ENCODE measurements around the gene CRIP3.
"Not testable (repeated sequence)": the region's sequence is repeated elsewhere in the genome, so short reads cannot be mapped to it uniquely, and the experiment has no call there.

Gene CRIP3

GRCh38 chr6:43306086-43306485 lies 2.5 kb downstream of the CRIP3 start:
- no peak for DNase-seq (ENCODE audit: low spot score)

DNA sequence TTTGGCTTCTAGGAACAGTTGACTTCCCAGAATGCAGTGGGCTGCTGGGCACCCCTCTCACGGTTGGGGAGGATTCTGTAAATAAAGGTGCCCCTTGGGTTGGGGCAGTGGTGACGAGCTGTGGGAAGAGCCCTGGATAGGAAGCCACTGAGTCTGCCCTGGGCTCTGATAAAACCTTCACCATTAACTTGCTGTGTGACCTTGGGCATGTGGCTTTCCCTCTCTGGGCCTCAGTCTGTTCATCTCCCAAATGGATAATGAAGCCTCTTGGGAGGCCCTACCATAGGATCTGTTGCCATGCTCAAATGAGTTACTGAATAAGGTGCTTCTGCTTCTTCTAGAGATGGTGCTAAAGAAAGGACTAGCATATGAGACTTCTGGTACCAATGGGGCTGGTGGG lies 3.7 kb downstream of the CRIP3 start:
- no peak for DNase-seq (ENCODE audit: low spot score)

- no peak for DNase-seq (ENCODE audit: low spot score)
Measured at GRCh38 chr6:43304361-43304760, 4.3 kb downstream of the CRIP3 start.

GRCh38 chr6:43303751-43304331 lies 4.8 kb downstream of the CRIP3 start:
- DNase-seq (ENCODE audit: low spot score), result no peak

DNA sequence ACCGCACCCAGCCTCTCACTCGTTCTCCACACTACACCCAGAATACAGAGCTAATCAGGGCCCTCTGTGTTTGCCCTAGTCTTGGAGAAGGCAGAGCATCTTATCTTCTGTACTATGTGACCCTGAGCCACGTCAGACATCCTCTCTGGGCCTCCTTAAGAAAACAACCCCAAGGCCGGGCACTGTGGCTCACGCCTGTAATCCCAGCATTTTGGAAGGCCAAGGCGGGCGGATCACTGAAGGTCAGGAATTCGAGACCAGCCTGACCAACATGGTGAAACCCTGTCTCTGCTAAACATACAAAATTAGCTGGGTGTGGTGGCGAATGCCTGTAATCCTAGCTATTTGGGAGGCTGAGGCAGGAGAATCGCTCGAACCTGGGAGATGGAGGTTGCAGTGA lies 5.6 kb downstream of the CRIP3 start:
- DNase-seq (ENCODE audit: low spot score), result not testable (repeated sequence)

GRCh38 chr6:43302126-43302525 lies 6.5 kb downstream of the CRIP3 start:
- no peak for DNase-seq (ENCODE audit: low spot score)

GRCh38 chr6:43301081-43301870 lies 7.3 kb downstream of the CRIP3 start:
- no peak for DNase-seq (ENCODE audit: low spot score)

DNA sequence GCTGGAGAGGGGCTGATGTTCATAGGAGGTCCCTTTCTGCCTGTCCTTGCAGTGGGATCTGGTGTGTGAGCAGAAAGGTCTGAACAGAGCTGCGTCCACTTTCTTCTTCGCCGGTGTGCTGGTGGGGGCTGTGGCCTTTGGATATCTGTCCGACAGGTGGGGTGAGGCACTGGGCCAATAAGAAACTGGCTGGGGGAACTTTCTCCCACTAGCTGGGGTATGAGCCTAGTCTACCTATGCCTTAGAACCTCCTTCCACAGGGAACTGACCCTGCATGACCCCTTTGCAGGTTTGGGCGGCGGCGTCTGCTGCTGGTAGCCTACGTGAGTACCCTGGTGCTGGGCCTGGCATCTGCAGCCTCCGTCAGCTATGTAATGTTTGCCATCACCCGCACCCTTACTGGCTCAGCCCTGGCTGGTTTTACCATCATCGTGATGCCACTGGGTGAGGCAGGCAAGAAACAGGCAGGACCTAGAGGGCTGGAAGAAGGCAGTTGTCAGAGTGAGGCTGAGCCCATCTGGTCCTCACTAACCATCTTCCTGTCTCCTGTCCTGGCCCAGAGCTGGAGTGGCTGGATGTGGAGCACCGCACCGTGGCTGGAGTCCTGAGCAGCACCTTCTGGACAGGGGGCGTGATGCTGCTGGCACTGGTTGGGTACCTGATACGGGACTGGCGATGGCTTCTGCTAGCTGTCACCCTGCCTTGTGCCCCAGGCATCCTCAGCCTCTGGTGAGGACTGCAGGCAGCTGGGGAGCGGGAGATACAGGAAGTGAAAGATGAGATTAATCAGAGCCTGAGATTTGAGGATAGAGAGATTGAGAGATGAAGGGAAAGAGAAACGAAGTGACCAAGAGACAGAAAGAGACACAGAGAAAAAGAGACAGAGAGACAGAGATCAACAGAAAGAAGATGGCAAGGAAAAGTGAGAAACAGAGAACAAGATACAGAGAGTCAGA lies 9.0 kb downstream of the CRIP3 start:
- no peak for DNase-seq (ENCODE audit: low spot score)

DNA sequence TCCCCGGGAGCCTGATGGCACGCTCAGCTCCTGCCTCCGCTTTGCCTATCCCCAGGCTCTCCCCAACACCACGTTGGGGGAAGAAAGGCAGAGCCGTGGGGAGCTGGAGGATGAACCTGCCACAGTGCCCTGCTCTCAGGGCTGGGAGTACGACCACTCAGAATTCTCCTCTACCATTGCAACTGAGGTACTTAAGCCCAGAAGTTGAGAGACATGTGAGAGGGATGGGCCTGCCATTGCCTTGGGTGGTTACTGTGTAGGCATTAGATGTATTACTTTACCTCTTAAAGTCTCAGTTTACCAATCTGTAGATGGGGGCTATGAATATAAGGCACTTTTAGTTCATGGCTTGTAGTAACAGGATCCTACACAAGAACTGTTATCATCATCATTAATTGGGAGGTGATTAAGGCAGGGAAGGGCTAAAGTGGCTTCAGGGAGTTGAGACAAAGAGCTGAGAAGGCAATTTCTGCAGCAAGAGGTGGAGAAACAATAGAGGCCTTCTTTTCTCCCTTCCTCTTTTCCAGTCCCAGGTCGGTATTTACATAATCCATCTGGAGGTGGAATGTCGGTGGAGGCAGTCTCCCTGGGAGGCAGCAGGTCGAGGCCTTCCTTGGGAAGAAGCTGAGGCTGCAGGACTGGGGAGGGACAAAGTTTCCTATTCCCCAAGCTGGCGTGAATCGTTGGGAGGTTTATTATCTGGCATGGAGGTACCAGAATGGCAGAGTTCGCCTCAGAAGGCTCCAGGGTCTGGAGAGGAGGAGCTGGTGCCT lies 9.9 kb downstream of the CRIP3 start:
- no peak for DNase-seq (ENCODE audit: low spot score)

DNA sequence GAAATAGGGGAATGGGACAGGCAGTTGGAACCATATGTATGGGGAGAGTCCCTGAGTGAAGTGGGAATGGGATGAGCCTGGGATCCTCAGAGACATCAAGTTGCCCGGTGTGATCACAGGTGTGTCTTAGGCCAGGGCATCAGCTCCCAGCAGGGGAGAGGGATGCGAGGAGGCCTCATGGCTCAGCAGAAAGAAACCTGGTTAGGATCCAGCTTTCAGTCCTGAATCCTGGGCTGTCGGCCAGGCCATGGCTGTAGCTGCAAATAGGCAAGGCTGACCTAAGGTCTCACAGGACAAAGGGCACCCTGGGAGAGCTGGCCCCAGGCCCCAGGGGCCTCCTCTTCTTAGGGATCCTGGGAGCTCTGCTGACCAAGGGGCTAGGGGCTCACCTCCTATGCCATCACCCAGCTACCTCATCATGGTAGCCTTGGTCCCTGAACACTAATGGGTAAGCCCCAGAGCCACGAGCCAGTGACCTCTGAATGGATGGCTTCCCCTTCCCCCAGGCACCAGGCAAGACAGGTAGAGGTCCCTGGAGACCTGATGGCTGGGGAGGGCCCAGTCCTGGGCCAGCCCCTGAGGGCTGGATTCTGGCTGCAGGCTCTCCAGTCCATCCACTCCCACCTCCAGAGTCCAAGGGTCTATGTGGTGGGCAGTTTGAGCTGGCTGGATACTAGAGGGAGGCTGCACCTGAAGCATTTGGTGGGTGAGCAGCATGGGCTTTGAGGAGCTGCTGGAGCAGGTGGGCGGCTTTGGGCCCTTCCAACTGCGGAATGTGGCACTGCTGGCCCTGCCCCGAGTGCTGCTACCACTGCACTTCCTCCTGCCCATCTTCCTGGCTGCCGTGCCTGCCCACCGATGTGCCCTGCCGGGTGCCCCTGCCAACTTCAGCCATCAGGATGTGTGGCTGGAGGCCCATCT lies 10.7 kb downstream of the CRIP3 start, which contains the start of gene SLC22A7:
Gene SLC22A7, plus strand, starts transcription at position 617 of the 921 bp plus-strand sequence. Its CDS starts 99 bp downstream, at position 716.
- DNase-seq (ENCODE audit: low spot score), result no peak

GRCh38 chr6:43296780-43297497 lies 11.7 kb downstream of the CRIP3 start:
- DNase-seq (ENCODE audit: low spot score), result no peak

GRCh38 chr6:43295456-43295855 lies 13.2 kb downstream of the CRIP3 start:
- no peak for DNase-seq (ENCODE audit: low spot score)

GRCh38 chr6:43294536-43294935 lies 14.1 kb downstream of the CRIP3 start:
- DNase-seq (ENCODE audit: low spot score), result no peak

DNA sequence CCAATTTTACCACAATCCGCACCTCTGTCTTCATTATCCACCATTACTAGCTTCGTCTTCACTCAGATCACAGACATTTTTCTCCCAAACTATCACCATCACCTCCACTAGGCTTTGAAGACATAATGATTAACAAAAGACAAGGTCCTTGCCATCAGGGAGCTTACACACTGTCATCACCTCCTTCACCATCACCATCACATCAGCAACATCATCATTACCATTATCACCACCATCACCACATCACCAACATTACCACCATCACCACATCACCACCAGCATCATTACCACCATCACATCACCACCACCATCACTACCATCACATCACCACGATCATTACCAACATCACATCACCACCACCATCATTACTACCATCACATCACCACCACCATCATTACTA lies 14.9 kb downstream of the CRIP3 start:
- DNase-seq (ENCODE audit: low spot score), result no peak

DNA sequence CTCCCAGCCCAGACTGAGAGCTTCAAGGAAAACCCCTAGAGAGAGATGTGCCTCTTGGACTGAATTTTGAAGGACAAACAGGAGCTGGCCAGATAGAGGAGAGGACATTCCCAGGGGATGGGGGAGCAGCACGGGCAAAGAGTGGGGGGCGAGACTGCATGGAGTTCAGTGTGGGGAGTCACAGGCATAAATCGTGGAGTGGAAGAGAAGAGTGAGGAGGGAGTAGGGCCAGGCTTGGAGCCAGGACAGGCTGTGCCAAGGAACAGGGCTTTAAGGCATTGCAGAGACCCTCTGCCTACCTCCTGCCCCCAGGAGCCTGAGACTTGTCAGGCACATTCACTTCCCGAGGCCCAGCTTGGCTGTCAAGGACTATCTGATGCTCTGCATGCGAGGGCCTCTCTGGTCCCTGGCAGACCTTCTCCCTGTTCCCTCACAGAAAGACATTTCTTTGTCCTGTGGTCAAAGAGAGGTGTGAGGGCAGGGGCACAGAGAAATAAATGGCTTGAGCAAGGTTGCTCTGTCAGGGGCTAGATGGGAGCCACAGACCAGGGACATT lies 15.8 kb downstream of the CRIP3 start:
- DNase-seq (ENCODE audit: low spot score), result no peak

- no peak for DNase-seq (ENCODE audit: low spot score)
Measured at GRCh38 chr6:43292341-43292740, 16.3 kb downstream of the CRIP3 start.

- no peak for DNase-seq (ENCODE audit: low spot score)
Measured at GRCh38 chr6:43291708-43292107, 16.9 kb downstream of the CRIP3 start.

DNA sequence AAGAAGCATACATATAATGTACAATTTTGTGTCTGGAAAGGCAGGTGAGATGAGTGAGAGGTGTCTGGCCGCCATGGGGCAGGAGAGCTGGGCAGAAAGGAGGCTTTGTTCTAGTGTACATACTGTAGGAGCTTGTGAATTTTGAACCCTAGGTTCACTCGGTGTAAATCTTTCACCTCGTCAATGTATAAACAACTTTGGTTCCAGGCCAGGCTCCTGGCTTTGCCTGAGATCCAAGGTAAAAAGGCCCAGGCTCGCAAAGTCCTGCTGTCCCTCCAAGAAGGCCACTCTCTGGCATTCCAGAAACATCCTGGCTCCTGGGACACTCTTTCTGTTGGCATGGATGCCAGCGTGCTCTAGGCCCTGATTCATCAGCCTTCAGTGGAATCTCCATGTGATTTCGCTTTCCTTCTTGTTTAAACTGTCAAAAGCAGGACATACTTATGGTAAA lies 17.7 kb downstream of the CRIP3 start:
- DNase-seq (ENCODE audit: low spot score), result no peak

- no peak for DNase-seq (ENCODE audit: low spot score)
Measured at GRCh38 chr6:43290339-43290904, 18.2 kb downstream of the CRIP3 start.

Data from activated CD4-positive, alpha-beta T cell treated with anti-CD3 and anti-CD28 coated beads, Interleukin-2, Interleukin-4, amounts not matched to agents 100 ng/mL and 50 ng/mL, durations not matched to agents 16 hours and 8 hours (primary cell).